Measurements from ENCODE around the gene OR4S1.
"Not testable (repeated sequence)": the region's sequence is repeated elsewhere in the genome, so short reads cannot be mapped to it uniquely, and the experiment has no call there.

Gene OR4S1

GRCh38 chr11:48305923-48306322, at the start of gene OR4S1:
TSS of gene OR4S1 (plus strand) at chr11:48306223. CDS start at chr11:48306223, 0 bp downstream.
- DNase-seq: no peak

- no peak for DNase-seq
These were observed 44.4 kb upstream of the OR4S1 start for GRCh38 chr11:48261600-48261999.

- DNase-seq: no peak
These were observed 42.6 kb upstream of the OR4S1 start, which contains the start of gene OR4X1 for GRCh38 chr11:48263423-48263911. TSS of gene OR4X1 (plus strand) at chr11:48263861. CDS start at chr11:48263861, 0 bp downstream.

- no peak for DNase-seq
These were observed 35.4 kb upstream of the OR4S1 start for GRCh38 chr11:48270621-48271020.

- DNase-seq: no peak
These were observed 33.4 kb upstream of the OR4S1 start for GRCh38 chr11:48272606-48273005.

GRCh38 chr11:48307760-48308386, 1.9 kb downstream of the OR4S1 start:
- DNase-seq: peak; percentile 57

- DNase-seq: not testable (repeated sequence)
These were observed 7.6 kb downstream of the OR4S1 start for GRCh38 chr11:48313590-48313989.

- DNase-seq: not testable (repeated sequence)
These were observed 13.8 kb downstream of the OR4S1 start for GRCh38 chr11:48319813-48320212.

- DNase-seq: not testable (repeated sequence)
These were observed 18.6 kb downstream of the OR4S1 start, which contains the start of gene OR4C3 for GRCh38 chr11:48324620-48325019. TSS of gene OR4C3 (plus strand) at chr11:48324920. CDS start at chr11:48325022, 102 bp downstream.

- DNase-seq: no peak
These were observed 35.4 kb downstream of the OR4S1 start for GRCh38 chr11:48341466-48341865.

GRCh38 chr11:48342505-48342904, 36.5 kb downstream of the OR4S1 start:
- not testable (repeated sequence) for DNase-seq

- not testable (repeated sequence) for DNase-seq
These were observed 40.3 kb downstream of the OR4S1 start for GRCh38 chr11:48346286-48346685.

- DNase-seq: no peak
These were observed 48.0 kb downstream of the OR4S1 start for GRCh38 chr11:48354013-48354412.

GRCh38 chr11:48354677-48355076, 48.7 kb downstream of the OR4S1 start:
- no peak for DNase-seq

Measured in inflammatory macrophage treated with lipopolysaccharide for 4 hours (primary cell).